ENCODE measurements around the gene TARS1.

GRCh38 chr5:33513462-33514185, 72.9 kb downstream of the TARS1 start:
- TF ChIP-seq POLR2A (IDR thresholded peaks at IDR 0.05), result no peak
- TF ChIP-seq CTCF (IDR thresholded peaks at IDR 0.05), result no peak
